DOHH2 (cell line): ENCODE measurements around the gene TRIM66.

Experiments
- EZH2phosphoT487 ChIP-seq: fragments of 200-600 bp; sonication (generic); IDR thresholded peaks from 2 replicates; pipeline ENCODE4 v1.6.1; 2017; ENCODE audit warnings: borderline replicate concordance, mild to moderate bottlenecking, antibody characterized with exemption, low read length, moderate library complexity, mixed read lengths
- TF ChIP-seq, protein P1 (sequence below): fragments of 200-600 bp; sonication (generic); IDR thresholded peaks from one replicate; pipeline ENCODE4 v1.5.1; 2014; ENCODE audit warnings: antibody characterized with exemption, mild to moderate bottlenecking, low read depth, low read length; ENCODE audit not compliant: poor library complexity, severe bottlenecking

DNA sequence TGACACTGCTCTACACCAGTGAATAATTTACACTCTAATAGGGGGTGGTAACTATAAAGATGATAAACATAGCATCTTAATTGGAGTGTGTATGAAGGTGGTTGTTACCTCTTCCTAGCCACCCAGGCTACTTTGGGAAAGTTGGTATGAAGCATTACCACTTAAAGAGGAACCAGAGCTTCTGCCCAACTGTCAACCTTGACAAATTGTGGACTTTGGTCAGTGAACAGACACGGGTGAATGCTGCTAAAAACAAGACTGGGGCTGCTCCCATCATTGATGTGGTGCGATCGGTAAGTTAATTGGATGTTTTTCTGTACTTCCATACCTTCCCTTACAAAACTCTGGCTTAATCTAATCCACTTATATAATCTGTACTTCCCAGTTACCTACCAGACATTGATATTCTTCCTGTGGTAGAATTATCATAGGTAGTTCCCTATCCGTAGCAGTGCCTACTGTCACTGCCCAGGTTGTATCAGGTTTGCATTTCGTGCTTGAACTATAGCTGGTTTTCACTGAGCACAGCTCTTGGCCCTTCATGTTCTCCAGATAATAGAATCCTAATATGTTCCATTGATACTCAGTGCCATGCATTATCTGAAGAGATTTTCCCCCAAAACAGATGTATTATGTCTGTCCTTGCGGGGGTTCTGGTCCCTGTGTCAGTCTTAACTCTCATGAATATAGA, 2.3 kb upstream of the TRIM66 start:
- TF ChIP-seq, protein P1, sequence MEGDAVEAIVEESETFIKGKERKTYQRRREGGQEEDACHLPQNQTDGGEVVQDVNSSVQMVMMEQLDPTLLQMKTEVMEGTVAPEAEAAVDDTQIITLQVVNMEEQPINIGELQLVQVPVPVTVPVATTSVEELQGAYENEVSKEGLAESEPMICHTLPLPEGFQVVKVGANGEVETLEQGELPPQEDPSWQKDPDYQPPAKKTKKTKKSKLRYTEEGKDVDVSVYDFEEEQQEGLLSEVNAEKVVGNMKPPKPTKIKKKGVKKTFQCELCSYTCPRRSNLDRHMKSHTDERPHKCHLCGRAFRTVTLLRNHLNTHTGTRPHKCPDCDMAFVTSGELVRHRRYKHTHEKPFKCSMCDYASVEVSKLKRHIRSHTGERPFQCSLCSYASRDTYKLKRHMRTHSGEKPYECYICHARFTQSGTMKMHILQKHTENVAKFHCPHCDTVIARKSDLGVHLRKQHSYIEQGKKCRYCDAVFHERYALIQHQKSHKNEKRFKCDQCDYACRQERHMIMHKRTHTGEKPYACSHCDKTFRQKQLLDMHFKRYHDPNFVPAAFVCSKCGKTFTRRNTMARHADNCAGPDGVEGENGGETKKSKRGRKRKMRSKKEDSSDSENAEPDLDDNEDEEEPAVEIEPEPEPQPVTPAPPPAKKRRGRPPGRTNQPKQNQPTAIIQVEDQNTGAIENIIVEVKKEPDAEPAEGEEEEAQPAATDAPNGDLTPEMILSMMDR = no peak
- TF ChIP-seq EZH2phosphoT487 = no peak
